Panc1 (cell line): Measurements from ENCODE around the gene FBXO15. TPM values are rescaled to one million over a fixed set of nuclear protein-coding genes. Genes with fewer than 3 reads are reported as not detected.

Experiments
- ATAC-seq: fragments of 200-7000 bp; cut with Tn5 transposase; 2 replicates; pipeline ENCODE4 v1.9.1; 2020; ENCODE audit warnings: mild to moderate bottlenecking, moderate library complexity
- BruUV-seq: library from RNA; stranded (reverse); fragments of 400-500 nt; replicated peaks from 2 replicates; lab custom pipeline; 2021; lab: Mats Ljungman, UMichigan
- CTCF ChIA-PET: fragments of 300-600 bp; sonication (Branson Sonifier 250); formaldehyde crosslinking; loops from one replicate; lab custom pipeline; 2022; ENCODE audit warnings: antibody characterized with exemption; lab: Charles Lee
- POLR2A ChIA-PET: fragments of 300-600 bp; sonication (Branson Sonifier 250); formaldehyde crosslinking; loops from one replicate; lab custom pipeline; 2022; ENCODE audit warnings: antibody characterized with exemption; lab: Charles Lee
- DNase-seq: peaks from one replicate; pipeline ENCODE4 v3.0.0-alpha.2; 2010; ENCODE audit warnings: low read depth, low spot score
- H3K27ac ChIP-seq: 2 replicates; pipeline ENCODE4 v1.5.1; 2011; ENCODE audit warnings: mild to moderate bottlenecking, low read length, inconsistent platforms
- H3K27me3 ChIP-seq: fragments of 200-500 bp; sonication (Bioruptor generic); 2 replicates; pipeline ENCODE4 v1.6.0; 2014; ENCODE audit warnings: low read length, inconsistent platforms; ENCODE audit not compliant: control insufficient read depth, insufficient read depth
- H3K36me3 ChIP-seq: fragments of 200-500 bp; sonication (Bioruptor generic); 2 replicates; pipeline ENCODE4 v1.5.1; 2014; ENCODE audit warnings: inconsistent platforms, mild to moderate bottlenecking, low read length, moderate library complexity; ENCODE audit not compliant: control insufficient read depth, insufficient read depth
- H3K4me1 ChIP-seq: 2 replicates; pipeline ENCODE4 v1.5.1; 2011; ENCODE audit warnings: inconsistent platforms, mild to moderate bottlenecking, low read length, moderate library complexity; ENCODE audit not compliant: control insufficient read depth, insufficient read depth
- H3K4me3 ChIP-seq, 2 experiments: 2 replicates each; pipeline ENCODE4 v1.5.1; 2011 to 2012; ENCODE audit warnings: low read depth in 2 of 2, low read length in 2 of 2, mild to moderate bottlenecking in 2 of 2, inconsistent platforms in 1 of 2, moderate library complexity in 1 of 2
- H3K9me3 ChIP-seq: fragments of 200-500 bp; sonication (Bioruptor generic); 2 replicates; pipeline ENCODE4 v1.5.1; 2014; ENCODE audit warnings: low read depth, mild to moderate bottlenecking, inconsistent platforms, low read length, moderate library complexity; ENCODE audit not compliant: control insufficient read depth, insufficient read depth
- CTCF ChIP-seq: fragments of 450-650 bp; IDR thresholded peaks from 2 replicates; pipeline ENCODE4 v1.5.1; 2017; ENCODE audit warnings: mild to moderate bottlenecking
- POLR2AphosphoS5 ChIP-seq: IDR thresholded peaks from 2 replicates; pipeline ENCODE4 v1.6.1; 2012; ENCODE audit warnings: mild to moderate bottlenecking, low read depth, low read length, moderate library complexity
- REST ChIP-seq, 2 experiments: IDR thresholded peaks; 2 replicates each; pipeline ENCODE4 v1.6.1; 2011 to 2012; ENCODE audit warnings: low read depth in 2 of 2, control low read depth in 1 of 2, low read length in 1 of 2, mild to moderate bottlenecking in 1 of 2, moderate library complexity in 1 of 2; ENCODE audit not compliant: insufficient read depth in 1 of 2
- SIN3A ChIP-seq: IDR thresholded peaks from 2 replicates; pipeline ENCODE4 v1.6.1; 2012; ENCODE audit warnings: low read depth, mild to moderate bottlenecking, low read length, moderate library complexity, borderline replicate concordance; ENCODE audit not compliant: insufficient read depth
- TCF7L2 ChIP-seq: IDR thresholded peaks from 2 replicates; pipeline ENCODE4 v1.6.1; 2011; ENCODE audit warnings: mild to moderate bottlenecking, low read depth, low read length, inconsistent platforms
- in situ Hi-C: cut with HindIII; loops from 2 replicates; pipeline ENCODE4 v1.10.0; 2016; ENCODE audit warnings: low sequenced_read_pairs, low pct_unique_long_range_greater_than_20kb
- intact Hi-C: fragments of 100-400 bp; cut with micrococcal nuclease; formaldehyde crosslinking; loops from one replicate; pipeline ENCODE4 v1.10.0; 2022; ENCODE audit not compliant: unreplicated experiment
- total RNA-seq: library from RNA; stranded (reverse); gene quantifications from one replicate; pipeline ENCODE4 v1.2.1, GENCODE V29; 2021; ENCODE audit not compliant: unreplicated experiment

The FBXO15 gene
- total RNA-seq, 1 experiment from 2014 or later = 1.9 TPM

- no peak for TF ChIP-seq POLR2AphosphoS5
- TF ChIP-seq REST (IDR thresholded peaks at IDR 0.05; ENCODE audit: insufficient read depth in 1 of 2, low read depth in 2 of 2, low read length in 1 of 2) = no peak
- TF ChIP-seq CTCF = no peak
- no peak for TF ChIP-seq SIN3A
- TF ChIP-seq TCF7L2 = no peak
- in situ Hi-C loops = no loop called here
- H3K4me3 ChIP-seq = no peak overlapping the region
- ATAC-seq (no peak), DNase-seq (no peak)
- intact Hi-C loops = no loop called here
- no peaks in the 10 kb centered on the region for H3K36me3 ChIP-seq
- H3K4me1 ChIP-seq = no peaks in the 10 kb centered on the region
- ChIA-PET POLR2A (interaction anchor here (1.2 kb wide), 1 partner anchor 22 kb away, joined by 3 read pairs; no protein-coding TSS in a partner anchor), CTCF (interaction anchor here (0.6 kb wide), 1 partner anchor 65 kb away, joined by 3 read pairs; no protein-coding TSS in a partner anchor)
- H3K27me3 ChIP-seq = peaks cover 48% of the 10 kb centered on the region
- no peak overlapping the region for H3K27ac ChIP-seq
- no TSS peak for BruUV-seq
- no peaks in the 10 kb centered on the region for H3K9me3 ChIP-seq
These were observed 19.5 kb downstream of the FBXO15 start for GRCh38 chr18:74128159-74128558.

DNA sequence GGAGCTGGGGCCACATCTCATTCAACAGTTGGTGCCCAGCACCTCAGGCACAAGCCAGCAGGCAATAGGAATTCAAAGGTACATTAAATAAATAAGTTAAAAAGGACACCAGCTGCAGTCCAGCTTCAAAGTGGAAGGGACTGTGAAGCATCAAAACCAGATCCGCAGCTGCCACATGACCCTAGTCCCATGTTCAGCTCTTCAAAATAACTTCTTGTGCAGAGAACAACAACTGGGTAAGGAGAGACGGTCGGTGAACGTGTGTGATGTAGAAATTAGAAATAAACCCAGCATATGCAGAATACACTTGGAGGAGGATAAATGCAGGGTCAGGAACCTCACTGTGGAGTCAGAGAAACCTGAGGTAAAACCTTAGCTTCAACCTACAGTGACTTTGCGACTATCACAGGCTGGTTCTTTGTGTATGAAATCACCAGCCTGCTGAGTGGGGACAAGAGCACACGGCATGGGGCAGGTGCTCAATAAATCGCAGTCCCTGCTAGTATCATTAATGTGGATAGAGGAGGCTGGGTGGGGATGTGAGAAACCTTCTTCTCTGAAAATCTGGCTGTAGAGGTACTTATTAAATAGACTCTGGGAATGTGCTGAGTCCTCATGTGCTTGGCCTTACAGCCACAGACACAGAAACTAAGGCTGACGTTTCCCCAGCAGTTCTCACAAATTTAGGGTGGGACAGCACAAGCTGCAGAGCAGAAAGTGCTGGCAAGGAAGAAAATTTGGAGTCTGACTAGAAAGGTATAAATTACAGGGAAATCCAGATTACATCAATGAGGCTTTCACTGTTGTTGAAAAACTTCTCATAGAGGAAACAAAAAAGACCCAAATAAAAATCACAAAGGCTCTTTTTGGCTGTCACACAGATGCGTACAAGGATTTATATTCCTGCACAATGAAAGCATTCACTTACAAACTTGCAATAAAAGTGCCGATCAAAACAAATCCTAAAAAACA lies 20.7 kb downstream of the FBXO15 start:
- Histone ChIP-seq H3K27ac (no peak overlapping the region), H3K4me1 (no peaks in the 10 kb centered on the region), H3K27me3 (peaks cover 55% of the 10 kb centered on the region), H3K9me3 (no peaks in the 10 kb centered on the region), H3K4me3 (no peak overlapping the region), H3K36me3 (no peaks in the 10 kb centered on the region)
- no TSS peak for BruUV-seq
- intact Hi-C loops (no loop called here), in situ Hi-C loops (no loop called here)
- TF ChIP-seq TCF7L2 (no peak), CTCF (no peak), REST (IDR thresholded peaks at IDR 0.05; ENCODE audit: insufficient read depth in 1 of 2, low read depth in 2 of 2, low read length in 1 of 2) (no peak), POLR2AphosphoS5 (no peak), SIN3A (no peak)
- ATAC-seq = no peak; the same call in 1 of the 2 replicates
- ChIA-PET POLR2A (no interaction called here), CTCF (no interaction called here)
- no peak for DNase-seq
